ENCODE measurements around the gene KRT73.

- TF ChIP-seq CTCF (IDR thresholded peaks at IDR 0.05; ENCODE audit: extremely low read depth in 1 of 2, insufficient read depth in 1 of 2, low read depth in 1 of 2, low read length in 2 of 2) (no peak), EZH2 (IDR thresholded peaks at IDR 0.05; ENCODE audit: borderline replicate concordance, low read depth, low read length, severe bottlenecking) (no peak), MAX (IDR thresholded peaks at IDR 0.05; ENCODE audit: insufficient read depth, insufficient read length) (no peak), POLR2A (IDR thresholded peaks at IDR 0.05; ENCODE audit: low read depth, low read length) (no peak), JUN (IDR thresholded peaks at IDR 0.05; ENCODE audit: borderline replicate concordance, insufficient read depth, insufficient read length, low read depth) (no peak), POLR2AphosphoS5 (IDR thresholded peaks at IDR 0.05; ENCODE audit: insufficient read depth, low read depth, low read length) (no peak), GATA2 (IDR thresholded peaks at IDR 0.05; ENCODE audit: insufficient read depth, insufficient read length, low read depth, low read length) (no peak)
These were observed 44.5 kb upstream of the KRT73 start for GRCh38 chr12:52662918-52663229.
